ENCODE data around the gene MMP7.

GRCh38 chr11:102493524-102493923 lies 37.0 kb downstream of the MMP7 start:
- TF ChIP-seq CTCF (conservative IDR thresholded peaks at IDR 0.05; ENCODE audit: low read depth, low read length) (no peak), EZH2 (IDR thresholded peaks at IDR 0.05; ENCODE audit: borderline replicate concordance, low read depth, low read length, poor library complexity, severe bottlenecking) (no peak)

Measured in A673 (cell line).